HFFc6 (cell line): Measurements from ENCODE around the gene LRRFIP2. TPM values are rescaled to one million over a fixed set of nuclear protein-coding genes. Genes with fewer than 3 reads are reported as not detected.
A peak's percentile ranks its signal among the peaks of the same experiment; 100 is the strongest.

Experiments
- DNase-seq: peaks from one replicate; pipeline ENCODE4 v3.0.0-alpha.2; 2018
- H3K27ac Mint-ChIP-seq: 2 replicates; pipeline ENCODE4 v1.8.0; 2020; ENCODE audit warnings: mild to moderate bottlenecking, mixed read lengths
- H3K27me3 Mint-ChIP-seq: 2 replicates; pipeline ENCODE4 v1.8.0; 2021; ENCODE audit warnings: mild to moderate bottlenecking, moderate library complexity, mixed read lengths; ENCODE audit not compliant: insufficient read depth
- H3K36me3 Mint-ChIP-seq: 2 replicates; pipeline ENCODE4 v1.8.0; 2021; ENCODE audit warnings: low read depth, mixed read lengths
- H3K4me1 Mint-ChIP-seq: 2 replicates; pipeline ENCODE4 v1.8.0; 2020; ENCODE audit warnings: low read depth, mixed read lengths
- H3K4me3 Mint-ChIP-seq: 2 replicates; pipeline ENCODE4 v1.8.0; 2020; ENCODE audit warnings: mild to moderate bottlenecking, moderate library complexity, mixed read lengths
- H3K9me3 Mint-ChIP-seq: 2 replicates; pipeline ENCODE4 v1.8.0; 2020; ENCODE audit warnings: mild to moderate bottlenecking, mixed read lengths
- total RNA-seq, 6 experiments: library from RNA; stranded (reverse); fragmentation: NEBNext Ultra II Directional; extraction: Animal tissue kit (Norgen Biotek cat#: 25700); gene quantifications; 2 replicates in 1 of 6; 3 replicates in 5 of 6; pipeline ENCODE4 v1.2.3, GENCODE V29; 2021
- TF ChIP-seq, protein P1 (sequence below): fragments of 200-600 bp; sonication (generic); IDR thresholded peaks from 2 replicates; pipeline ENCODE4 v1.5.0; 2021; ENCODE audit warnings: antibody characterized with exemption, mild to moderate bottlenecking

LRRFIP2 gene
- total RNA-seq, 6 experiments from 2014 or later, result 124 to 151 (median 134) TPM

DNA sequence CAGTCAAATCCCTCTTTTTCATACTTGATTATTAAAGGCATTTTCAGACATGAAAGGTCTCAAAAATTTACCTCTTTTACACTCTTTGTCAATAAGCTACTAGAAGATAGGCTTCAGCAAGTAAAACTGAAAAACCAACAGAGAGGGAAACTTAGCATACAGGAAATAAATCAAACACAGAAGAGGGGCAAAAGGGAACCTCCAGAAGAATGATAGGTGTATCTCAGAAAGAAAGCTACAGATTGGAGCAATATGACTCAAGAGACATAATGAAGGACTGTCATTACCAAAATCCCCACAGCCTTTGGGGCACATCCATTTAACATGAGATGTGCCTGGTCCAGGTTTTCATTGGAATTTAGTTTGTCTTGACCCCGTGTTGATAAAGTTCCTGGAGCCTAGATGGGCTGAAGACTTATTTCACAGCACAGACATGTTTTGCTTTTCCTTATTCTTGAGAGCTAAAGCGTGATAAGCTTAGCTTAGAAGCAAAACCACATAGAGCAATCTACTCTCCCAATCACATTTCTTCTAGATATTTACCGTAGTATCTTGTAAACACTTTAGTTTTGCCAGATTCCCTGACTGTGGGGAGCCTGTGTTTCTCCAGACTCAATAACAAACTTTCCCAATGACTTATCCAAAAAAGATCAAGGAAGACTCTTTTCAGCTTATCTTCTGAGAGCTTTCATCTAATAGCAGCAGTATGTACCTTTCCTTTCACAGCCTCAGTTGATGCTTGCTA is 11.7 kb downstream of the LRRFIP2 start:
- H3K4me3 Mint-ChIP-seq, result peak overlapping the region; percentile 63
- H3K27me3 Mint-ChIP-seq, result no peaks in the 10 kb centered on the region; the same call in 1 of the 2 replicates
- peaks cover 64% of the 10 kb centered on the region for H3K36me3 Mint-ChIP-seq
- no peaks in the 10 kb centered on the region for H3K9me3 Mint-ChIP-seq
- peak overlapping the region; percentile 89 for H3K27ac Mint-ChIP-seq
- H3K4me1 Mint-ChIP-seq, result peaks cover 53% of the 10 kb centered on the region
- TF ChIP-seq, protein P1, sequence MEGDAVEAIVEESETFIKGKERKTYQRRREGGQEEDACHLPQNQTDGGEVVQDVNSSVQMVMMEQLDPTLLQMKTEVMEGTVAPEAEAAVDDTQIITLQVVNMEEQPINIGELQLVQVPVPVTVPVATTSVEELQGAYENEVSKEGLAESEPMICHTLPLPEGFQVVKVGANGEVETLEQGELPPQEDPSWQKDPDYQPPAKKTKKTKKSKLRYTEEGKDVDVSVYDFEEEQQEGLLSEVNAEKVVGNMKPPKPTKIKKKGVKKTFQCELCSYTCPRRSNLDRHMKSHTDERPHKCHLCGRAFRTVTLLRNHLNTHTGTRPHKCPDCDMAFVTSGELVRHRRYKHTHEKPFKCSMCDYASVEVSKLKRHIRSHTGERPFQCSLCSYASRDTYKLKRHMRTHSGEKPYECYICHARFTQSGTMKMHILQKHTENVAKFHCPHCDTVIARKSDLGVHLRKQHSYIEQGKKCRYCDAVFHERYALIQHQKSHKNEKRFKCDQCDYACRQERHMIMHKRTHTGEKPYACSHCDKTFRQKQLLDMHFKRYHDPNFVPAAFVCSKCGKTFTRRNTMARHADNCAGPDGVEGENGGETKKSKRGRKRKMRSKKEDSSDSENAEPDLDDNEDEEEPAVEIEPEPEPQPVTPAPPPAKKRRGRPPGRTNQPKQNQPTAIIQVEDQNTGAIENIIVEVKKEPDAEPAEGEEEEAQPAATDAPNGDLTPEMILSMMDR, result no peak
- DNase-seq, result no peak

DNA sequence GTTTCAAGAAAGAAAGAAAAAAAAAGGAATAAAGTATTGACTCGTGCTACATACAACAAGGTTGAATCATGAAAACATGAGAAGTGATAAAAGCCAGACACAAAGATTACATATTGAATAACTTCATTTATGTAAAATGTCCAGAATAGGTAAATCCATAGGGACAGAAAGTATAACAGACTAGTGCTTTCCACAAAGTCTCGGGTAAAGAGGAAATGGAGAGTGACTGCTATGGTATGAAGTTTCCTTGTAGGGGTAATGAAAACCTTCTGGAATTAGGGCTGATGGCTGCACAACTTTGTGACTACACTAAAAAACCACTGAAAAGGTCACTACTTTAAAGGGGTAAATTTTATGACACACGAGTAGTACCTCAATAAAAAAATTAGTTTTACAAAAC is 13.0 kb downstream of the LRRFIP2 start:
- Mint-ChIP-seq H3K4me3 (peak overlapping the region; percentile 66), H3K9me3 (no peaks in the 10 kb centered on the region), H3K36me3 (peaks cover 60% of the 10 kb centered on the region), H3K27ac (peak overlapping the region; percentile 89), H3K27me3 (no peaks in the 10 kb centered on the region), H3K4me1 (peaks cover 53% of the 10 kb centered on the region)
- peak; percentile 31 for DNase-seq
- TF ChIP-seq, protein P1, result no peak

- TF ChIP-seq, protein P1, result no peak
- Mint-ChIP-seq H3K4me3 (no peak overlapping the region), H3K27me3 (no peaks in the 10 kb centered on the region; the same call in 1 of the 2 replicates), H3K27ac (no peak overlapping the region), H3K9me3 (no peaks in the 10 kb centered on the region), H3K4me1 (peaks cover 45% of the 10 kb centered on the region), H3K36me3 (peaks cover 53% of the 10 kb centered on the region)
- DNase-seq, result no peak
Observed at GRCh38 chr3:37155782-37156181, 18.6 kb downstream of the LRRFIP2 start.

DNA sequence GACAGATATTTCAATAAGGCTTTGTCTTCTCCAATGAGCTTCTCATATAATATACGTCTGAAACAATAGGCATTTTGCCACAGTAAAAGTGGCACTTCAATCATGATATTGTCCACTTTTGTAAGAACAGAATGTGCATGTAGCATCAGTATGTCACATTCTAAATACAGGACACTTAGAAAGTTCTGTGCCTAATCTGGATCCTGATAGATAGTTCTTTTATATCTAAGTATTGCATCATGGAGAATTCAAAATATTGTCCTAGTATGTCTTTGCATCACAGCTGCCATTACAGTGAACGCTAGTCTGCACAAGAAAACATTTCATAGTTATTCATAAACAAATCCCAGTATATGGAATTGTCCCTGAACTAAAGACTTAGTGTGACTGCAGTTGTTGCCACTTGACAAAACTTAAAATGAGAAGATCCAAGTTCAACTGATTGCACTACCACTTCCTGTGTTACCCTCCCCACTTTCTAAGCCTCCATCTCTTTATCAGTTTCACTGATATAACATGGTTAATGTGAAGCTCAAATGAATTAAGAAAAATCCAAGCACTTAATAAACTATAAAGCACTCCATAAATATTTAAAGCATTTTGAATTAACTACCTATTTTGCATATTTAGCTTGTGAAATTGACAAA is 19.6 kb downstream of the LRRFIP2 start:
- H3K4me1 Mint-ChIP-seq, result peaks cover 39% of the 10 kb centered on the region

DNA sequence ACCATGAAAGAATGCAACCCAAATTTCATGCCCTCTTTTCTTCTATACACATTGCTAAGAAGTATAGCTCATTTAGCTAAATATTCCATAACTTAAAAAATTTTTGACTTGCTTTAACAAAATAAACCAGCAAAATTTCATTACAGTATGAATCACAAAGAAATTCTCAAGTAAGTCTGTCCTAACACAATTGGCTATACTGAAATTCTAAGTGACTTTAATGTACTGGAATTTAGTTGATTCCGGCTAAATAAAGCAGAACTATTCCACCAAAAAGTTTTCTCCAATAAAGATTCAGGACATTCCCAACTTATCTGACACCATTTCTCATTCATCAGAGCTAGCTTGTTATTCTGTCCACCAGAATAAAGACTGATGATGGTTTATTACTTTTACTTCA is 23.8 kb downstream of the LRRFIP2 start:
- Mint-ChIP-seq H3K27me3 (no peaks in the 10 kb centered on the region; the same call in none of the 2 replicates), H3K4me3 (no peak overlapping the region), H3K4me1 (peaks cover 34% of the 10 kb centered on the region), H3K36me3 (peaks cover 39% of the 10 kb centered on the region), H3K27ac (no peak overlapping the region), H3K9me3 (no peaks in the 10 kb centered on the region)
- DNase-seq, result no peak
- TF ChIP-seq, protein P1, result no peak

More for the DNA sequence above, 19.6 kb downstream of the LRRFIP2 start:
- H3K4me3 Mint-ChIP-seq, result no peak overlapping the region
- peak overlapping the region; percentile 36 for H3K27ac Mint-ChIP-seq
- H3K9me3 Mint-ChIP-seq, result no peaks in the 10 kb centered on the region
- TF ChIP-seq, protein P1, result no peak
- peaks cover 44% of the 10 kb centered on the region for H3K36me3 Mint-ChIP-seq
- no peak for DNase-seq
- H3K27me3 Mint-ChIP-seq, result no peaks in the 10 kb centered on the region; the same call in 1 of the 2 replicates
